MM.1S (cell line): ENCODE measurements around the gene BICDL1.

Experiments used
- DNase-seq: peaks from one replicate; pipeline ENCODE4 v3.0.0-alpha.2; 2015
- H2AFZ ChIP-seq: fragments of 300-600 bp; sonication (generic); 2 replicates; pipeline ENCODE4 v1.6.0; 2016; ENCODE audit warnings: antibody characterized with exemption, low read length
- H3F3A ChIP-seq: fragments of 300-600 bp; sonication (generic); 2 replicates; pipeline ENCODE4 v1.6.1; 2016; ENCODE audit warnings: mild to moderate bottlenecking, antibody characterized with exemption, low read length, moderate library complexity, mixed read lengths; ENCODE audit not compliant: insufficient read depth
- H3K27ac ChIP-seq: fragments of 300-600 bp; sonication (generic); 2 replicates; pipeline ENCODE4 v1.5.1; 2016; ENCODE audit warnings: mild to moderate bottlenecking, low read length
- H3K27me3 ChIP-seq: fragments of 300-600 bp; sonication (generic); replicated peaks from 2 replicates; pipeline ENCODE4 v1.6.0; 2016; ENCODE audit warnings: low read length; ENCODE audit not compliant: insufficient read depth
- H3K36me3 ChIP-seq: fragments of 300-600 bp; sonication (generic); replicated peaks from 2 replicates; pipeline ENCODE4 v1.6.1; 2016; ENCODE audit warnings: mild to moderate bottlenecking, low read length, mixed read lengths; ENCODE audit not compliant: insufficient read depth
- H3K4me1 ChIP-seq: fragments of 300-600 bp; sonication (generic); 2 replicates; pipeline ENCODE4 v1.6.1; 2016; ENCODE audit warnings: low read length, mixed read lengths
- H3K4me2 ChIP-seq: fragments of 300-600 bp; sonication (generic); 2 replicates; pipeline ENCODE4 v1.6.0; 2016; ENCODE audit warnings: low read depth, low read length
- H3K4me3 ChIP-seq: fragments of 300-600 bp; sonication (generic); 2 replicates; pipeline ENCODE4 v1.5.1; 2016; ENCODE audit warnings: low read length, mixed read lengths
- H3K79me2 ChIP-seq: fragments of 300-600 bp; sonication (generic); 2 replicates; pipeline ENCODE4 v1.6.1; 2016; ENCODE audit warnings: mixed run types, low read length, mixed read lengths
- H3K9ac ChIP-seq: fragments of 300-600 bp; sonication (generic); 2 replicates; pipeline ENCODE4 v1.6.1; 2016; ENCODE audit warnings: low read length, mixed read lengths
- H3K9me2 ChIP-seq: fragments of 300-600 bp; sonication (generic); replicated peaks from 2 replicates; pipeline ENCODE4 v1.6.1; 2016; ENCODE audit warnings: mild to moderate bottlenecking, low read length, mixed read lengths; ENCODE audit not compliant: insufficient read depth
- H3K9me3 ChIP-seq: fragments of 300-600 bp; sonication (generic); replicated peaks from 2 replicates; pipeline ENCODE4 v1.6.1; 2016; ENCODE audit warnings: mild to moderate bottlenecking, low read length, mixed read lengths; ENCODE audit not compliant: insufficient read depth
- H4K20me1 ChIP-seq: fragments of 300-600 bp; sonication (generic); 2 replicates; pipeline ENCODE4 v1.6.1; 2016; ENCODE audit warnings: mild to moderate bottlenecking, low read length, moderate library complexity, mixed read lengths; ENCODE audit not compliant: insufficient read depth
- EZH2 ChIP-seq: fragments of 300-600 bp; sonication (generic); optimal IDR thresholded peaks from 2 replicates; pipeline ENCODE3; 2017; ENCODE audit warnings: low read depth, mild to moderate bottlenecking, antibody characterized with exemption, low read length, mixed read lengths
- EZH2phosphoT487 ChIP-seq: fragments of 300-600 bp; sonication (generic); IDR thresholded peaks from 2 replicates; pipeline ENCODE4 v1.6.1; 2018; ENCODE audit warnings: antibody characterized with exemption, low read length
- TF ChIP-seq, protein P1 (sequence below): fragments of 300-600 bp; sonication (generic); IDR thresholded peaks from 2 replicates; pipeline ENCODE4 v1.5.1; 2016; ENCODE audit warnings: antibody characterized with exemption, low read length, mixed read lengths

Gene BICDL1

DNA sequence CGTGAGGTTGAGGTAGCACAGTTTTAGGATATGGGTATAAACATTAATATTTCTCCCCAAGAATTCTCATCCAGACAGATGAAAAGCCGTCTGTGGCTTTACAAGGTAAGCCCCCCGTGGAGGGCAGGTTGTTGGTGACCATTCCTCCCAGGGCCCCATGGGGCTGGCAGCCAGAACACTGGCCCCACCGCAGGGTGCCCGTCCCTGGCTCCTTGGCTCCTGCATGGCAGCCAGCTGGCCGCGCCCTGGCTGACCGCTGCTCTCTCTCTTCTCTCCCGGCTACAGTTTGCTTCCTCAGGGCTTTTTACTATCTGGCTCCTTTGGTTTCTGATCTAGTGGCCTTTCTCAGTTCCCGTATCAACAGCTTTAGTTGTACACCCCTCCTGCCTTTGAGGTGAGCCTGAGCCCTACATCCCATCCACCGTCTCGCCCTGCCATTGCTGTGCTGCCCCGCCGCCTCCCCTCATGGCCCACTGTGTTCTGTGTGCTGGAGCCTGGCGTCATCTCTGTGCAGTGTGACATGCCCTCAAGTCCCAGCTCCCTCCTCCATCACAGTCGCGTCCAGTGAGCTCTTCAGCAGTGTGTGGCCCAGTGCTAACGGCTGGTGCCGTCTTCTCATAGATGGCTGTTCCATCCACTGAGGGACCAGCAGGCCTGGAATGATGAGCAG lies 101.7 kb downstream of the BICDL1 start:
- H2AFZ ChIP-seq: no peak overlapping the region
- TF ChIP-seq EZH2phosphoT487 (no peak), EZH2 (no peak)
- TF ChIP-seq, protein P1, sequence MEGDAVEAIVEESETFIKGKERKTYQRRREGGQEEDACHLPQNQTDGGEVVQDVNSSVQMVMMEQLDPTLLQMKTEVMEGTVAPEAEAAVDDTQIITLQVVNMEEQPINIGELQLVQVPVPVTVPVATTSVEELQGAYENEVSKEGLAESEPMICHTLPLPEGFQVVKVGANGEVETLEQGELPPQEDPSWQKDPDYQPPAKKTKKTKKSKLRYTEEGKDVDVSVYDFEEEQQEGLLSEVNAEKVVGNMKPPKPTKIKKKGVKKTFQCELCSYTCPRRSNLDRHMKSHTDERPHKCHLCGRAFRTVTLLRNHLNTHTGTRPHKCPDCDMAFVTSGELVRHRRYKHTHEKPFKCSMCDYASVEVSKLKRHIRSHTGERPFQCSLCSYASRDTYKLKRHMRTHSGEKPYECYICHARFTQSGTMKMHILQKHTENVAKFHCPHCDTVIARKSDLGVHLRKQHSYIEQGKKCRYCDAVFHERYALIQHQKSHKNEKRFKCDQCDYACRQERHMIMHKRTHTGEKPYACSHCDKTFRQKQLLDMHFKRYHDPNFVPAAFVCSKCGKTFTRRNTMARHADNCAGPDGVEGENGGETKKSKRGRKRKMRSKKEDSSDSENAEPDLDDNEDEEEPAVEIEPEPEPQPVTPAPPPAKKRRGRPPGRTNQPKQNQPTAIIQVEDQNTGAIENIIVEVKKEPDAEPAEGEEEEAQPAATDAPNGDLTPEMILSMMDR: no peak
- no peaks in the 10 kb centered on the region for H3K79me2 ChIP-seq
- no peaks in the 10 kb centered on the region for H3K27me3 ChIP-seq
- peaks cover 12% of the 10 kb centered on the region for H3F3A ChIP-seq
- H3K9me2 ChIP-seq: no peaks in the 10 kb centered on the region
- no peak overlapping the region for H3K4me2 ChIP-seq
- H4K20me1 ChIP-seq: no peaks in the 10 kb centered on the region
- H3K4me3 ChIP-seq: no peak overlapping the region
- H3K4me1 ChIP-seq: peaks cover 7% of the 10 kb centered on the region; the same call in 1 of the 2 replicates
- no peak overlapping the region for H3K27ac ChIP-seq
- H3K36me3 ChIP-seq: no peaks in the 10 kb centered on the region
- no peak overlapping the region for H3K9ac ChIP-seq
- H3K9me3 ChIP-seq: no peaks in the 10 kb centered on the region
- DNase-seq: no peak

- Histone ChIP-seq H3K9ac (no peak overlapping the region), H4K20me1 (no peaks in the 10 kb centered on the region), H3K27me3 (no peaks in the 10 kb centered on the region), H3K79me2 (no peaks in the 10 kb centered on the region), H2AFZ (no peak overlapping the region), H3K9me3 (no peaks in the 10 kb centered on the region), H3K4me1 (peaks cover 1% of the 10 kb centered on the region; the same call in 1 of the 2 replicates), H3K9me2 (no peaks in the 10 kb centered on the region), H3K27ac (no peak overlapping the region), H3K4me2 (no peak overlapping the region), H3K36me3 (no peaks in the 10 kb centered on the region), H3F3A (peaks cover 8% of the 10 kb centered on the region), H3K4me3 (no peak overlapping the region)
- TF ChIP-seq, protein P1: no peak
- TF ChIP-seq EZH2phosphoT487 (no peak), EZH2 (no peak)
- no peak for DNase-seq
Measured at GRCh38 chr12:120091371-120092090, 102.5 kb downstream of the BICDL1 start.

- Histone ChIP-seq H3K36me3 (no peaks in the 10 kb centered on the region), H3K27me3 (no peaks in the 10 kb centered on the region)
Measured at GRCh38 chr12:120092551-120093335, 103.7 kb downstream of the BICDL1 start.

More at GRCh38 chr12:120092551-120093335, 103.7 kb downstream of the BICDL1 start:
- H2AFZ ChIP-seq: no peak overlapping the region
- H3K9ac ChIP-seq: no peak overlapping the region
- H3K79me2 ChIP-seq: no peaks in the 10 kb centered on the region
- H3F3A ChIP-seq: peaks cover 3% of the 10 kb centered on the region
- H3K9me3 ChIP-seq: no peaks in the 10 kb centered on the region
- no peak for DNase-seq
- no peaks in the 10 kb centered on the region for H4K20me1 ChIP-seq
- no peak overlapping the region for H3K4me3 ChIP-seq
- no peaks in the 10 kb centered on the region for H3K9me2 ChIP-seq
- H3K4me2 ChIP-seq: no peak overlapping the region
- no peak overlapping the region for H3K27ac ChIP-seq
- TF ChIP-seq, protein P1: no peak
- TF ChIP-seq EZH2phosphoT487 (no peak), EZH2 (no peak)
- H3K4me1 ChIP-seq: no peaks in the 10 kb centered on the region
